RPMI7951 (cell line): Measurements from ENCODE around the gene ST3GAL5. TPM values are rescaled to one million over a fixed set of nuclear protein-coding genes. Genes with fewer than 3 reads are reported as not detected.

Source experiments
- DNase-seq: peaks from one replicate; pipeline ENCODE4 v3.0.0-alpha.2; 2012; ENCODE audit warnings: low read depth
- total RNA-seq: library from RNA; depleted of rRNA; stranded (reverse); fragments of >200 nt; shearing (Covaris generic); gene quantifications from 2 replicates; pipeline ENCODE4 v1.2.3, GENCODE V29; 2014

The ST3GAL5 gene
- total RNA-seq, 1 experiment from 2014 or later: 98.5 TPM

GRCh38 chr2:85917887-85918795 lies 29.4 kb upstream of the ST3GAL5 start:
- peak; percentile 77 for DNase-seq

GRCh38 chr2:85915606-85916303 lies 27.0 kb upstream of the ST3GAL5 start:
- DNase-seq: peak; percentile 56

GRCh38 chr2:85914922-85915321 lies 26.1 kb upstream of the ST3GAL5 start:
- no peak for DNase-seq

- DNase-seq: peak; percentile 63
Measured at GRCh38 chr2:85913884-85914881, 25.4 kb upstream of the ST3GAL5 start.

GRCh38 chr2:85911814-85912692 lies 23.3 kb upstream of the ST3GAL5 start:
- DNase-seq: peak; percentile 94

GRCh38 chr2:85911097-85911496 lies 22.3 kb upstream of the ST3GAL5 start:
- peak; percentile 42 for DNase-seq

GRCh38 chr2:85909005-85909404 lies 20.2 kb upstream of the ST3GAL5 start:
- no peak for DNase-seq

GRCh38 chr2:85908506-85908905 lies 19.7 kb upstream of the ST3GAL5 start:
- DNase-seq: no peak

GRCh38 chr2:85907671-85908157 lies 18.9 kb upstream of the ST3GAL5 start:
- no peak for DNase-seq

GRCh38 chr2:85906748-85907147 lies 18.0 kb upstream of the ST3GAL5 start:
- DNase-seq: no peak

- no peak for DNase-seq
Measured at GRCh38 chr2:85905891-85906290, 17.1 kb upstream of the ST3GAL5 start.

- no peak for DNase-seq
Measured at GRCh38 chr2:85905187-85905666, 16.4 kb upstream of the ST3GAL5 start.

GRCh38 chr2:85903849-85904248 lies 15.1 kb upstream of the ST3GAL5 start:
- DNase-seq: no peak

- DNase-seq: peak; percentile 51
Measured at GRCh38 chr2:85902496-85902895, 13.7 kb upstream of the ST3GAL5 start.

- DNase-seq: no peak
Measured at GRCh38 chr2:85901155-85901554, 12.4 kb upstream of the ST3GAL5 start.

- no peak for DNase-seq
Measured at GRCh38 chr2:85900366-85900765, 11.6 kb upstream of the ST3GAL5 start.

GRCh38 chr2:85899849-85900248 lies 11.1 kb upstream of the ST3GAL5 start:
- DNase-seq: no peak

GRCh38 chr2:85899284-85899683 lies 10.5 kb upstream of the ST3GAL5 start:
- no peak for DNase-seq

- DNase-seq: no peak
Measured at GRCh38 chr2:85898881-85899280, 10.1 kb upstream of the ST3GAL5 start.

GRCh38 chr2:85894554-85895278 lies 5.9 kb upstream of the ST3GAL5 start:
- peak; percentile 87 for DNase-seq
